ENCODE results near the gene CFAP65. TPM values are rescaled to one million over a fixed set of nuclear protein-coding genes. Genes with fewer than 3 reads are reported as not detected.

The CFAP65 gene
- total RNA-seq, 3 donors from 2014 or later (not counting 1 experiment from before 2014, with no cell fraction given), result not detected

DNA sequence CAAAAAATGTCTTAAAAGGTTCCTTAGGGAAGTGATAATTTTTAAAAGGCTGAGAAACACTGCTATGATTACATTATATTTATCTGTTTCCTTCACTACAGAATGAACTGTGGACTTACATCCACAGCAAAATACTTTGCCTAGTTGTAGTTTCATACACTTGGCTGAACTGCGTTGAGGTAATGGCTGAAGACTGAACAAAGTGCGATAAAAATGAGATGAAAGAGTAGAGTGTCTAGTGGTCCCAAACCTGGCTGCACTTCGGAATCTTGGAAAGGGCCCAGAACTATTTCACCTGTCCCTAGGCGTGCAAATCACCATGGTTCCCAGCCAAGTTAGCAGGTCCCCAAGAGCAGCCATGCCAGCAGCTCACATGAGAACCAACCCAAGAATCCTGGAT, 37.6 kb upstream of the CFAP65 start:
- no peaks in the 10 kb centered on the region for H3K27me3 Mint-ChIP-seq (ENCODE audit: low read depth in 2 of 2)
- H3K36me3 Mint-ChIP-seq, result peaks cover 6% of the 10 kb centered on the region
- intact Hi-C loops (cut with micrococcal nuclease), result no loop called here
- Histone ChIP-seq H3K27ac (ENCODE audit: low read length) (no peak overlapping the region), H3K4me3 (ENCODE audit: low read length) (no peak overlapping the region), H3K36me3 (ENCODE audit: control insufficient read depth, insufficient read depth, low read length) (peaks cover 16% of the 10 kb centered on the region), H3K4me1 (ENCODE audit: control insufficient read depth, insufficient read depth, low read length) (no peaks in the 10 kb centered on the region), H3K9me3 (ENCODE audit: control insufficient read depth, insufficient read depth, low read length) (no peaks in the 10 kb centered on the region), H3K27me3 (ENCODE audit: control insufficient read depth, insufficient read depth, low read length) (no peaks in the 10 kb centered on the region)
- no peak for DNase-seq
- H3K4me3 Mint-ChIP-seq, result no peak overlapping the region
- WGBS (ENCODE audit: insufficient coverage), result 98% methylated on average over 4 of the region's 4 CpGs
- no peak for ATAC-seq
- H3K4me1 Mint-ChIP-seq, result peaks cover 0 to 4% of the 10 kb centered on the region in 2 donors
- TF ChIP-seq CTCF (IDR thresholded peaks at IDR 0.05), result no peak
- H3K27ac Mint-ChIP-seq, result no peak overlapping the region
- no peaks in the 10 kb centered on the region for H3K9me3 Mint-ChIP-seq

- Mint-ChIP-seq H3K4me3 (no peak overlapping the region), H3K9me3 (no peaks in the 10 kb centered on the region), H3K27me3 (ENCODE audit: low read depth in 2 of 2) (no peaks in the 10 kb centered on the region), H3K4me1 (peaks cover 0 to 4% of the 10 kb centered on the region in 2 donors), H3K27ac (no peak overlapping the region), H3K36me3 (peaks cover 6% of the 10 kb centered on the region)
- 100% methylated on average over 2 of the region's 3 CpGs for WGBS (ENCODE audit: insufficient coverage)
- TF ChIP-seq CTCF (IDR thresholded peaks at IDR 0.05), result no peak
- H3K4me1 ChIP-seq (ENCODE audit: control insufficient read depth, insufficient read depth, low read length), result no peaks in the 10 kb centered on the region
- DNase-seq (no peak), ATAC-seq (no peak)
- H3K36me3 ChIP-seq (ENCODE audit: control insufficient read depth, insufficient read depth, low read length), result peaks cover 16% of the 10 kb centered on the region
- no peak overlapping the region for H3K4me3 ChIP-seq (ENCODE audit: low read length)
- H3K27me3 ChIP-seq (ENCODE audit: control insufficient read depth, insufficient read depth, low read length), result no peaks in the 10 kb centered on the region
- H3K9me3 ChIP-seq (ENCODE audit: control insufficient read depth, insufficient read depth, low read length), result no peaks in the 10 kb centered on the region
- H3K27ac ChIP-seq (ENCODE audit: low read length), result no peak overlapping the region
- intact Hi-C loops (cut with micrococcal nuclease), result no loop called here
Measured at GRCh38 chr2:219078126-219078525, 36.8 kb upstream of the CFAP65 start.

DNA sequence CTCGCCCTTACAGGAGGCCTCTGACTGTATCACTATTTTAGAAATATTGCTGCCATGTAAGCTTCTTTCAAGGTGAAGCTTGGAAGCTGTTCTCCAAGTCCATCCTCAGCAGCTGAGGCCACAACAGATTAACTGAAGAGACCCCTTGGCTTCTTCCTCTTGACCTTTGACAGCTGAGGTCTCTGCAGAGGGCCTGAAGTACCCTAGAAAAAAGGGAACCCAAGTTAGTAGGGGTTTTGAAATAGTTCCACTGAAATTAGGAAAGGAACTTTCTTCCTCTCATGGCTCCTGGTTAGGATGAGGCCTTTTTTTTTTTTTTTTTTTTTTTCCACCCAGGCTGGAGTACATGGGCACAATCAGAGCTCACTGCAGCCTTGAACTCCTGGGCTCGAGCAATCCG, 34.9 kb upstream of the CFAP65 start:
- H3K27me3 Mint-ChIP-seq (ENCODE audit: low read depth in 2 of 2), result no peaks in the 10 kb centered on the region
- H3K4me3 Mint-ChIP-seq, result no peak overlapping the region
- DNase-seq (no peak), ATAC-seq (no peak)
- H3K4me1 Mint-ChIP-seq, result peaks cover 0 to 4% of the 10 kb centered on the region in 2 donors
- TF ChIP-seq CTCF (IDR thresholded peaks at IDR 0.05), result no peak
- WGBS (ENCODE audit: insufficient coverage), result 95% methylated on average over 3 of the region's 3 CpGs
- no peak overlapping the region for H3K27ac ChIP-seq (ENCODE audit: low read length)
- no peaks in the 10 kb centered on the region for H3K27me3 ChIP-seq (ENCODE audit: control insufficient read depth, insufficient read depth, low read length)
- H3K9me3 Mint-ChIP-seq, result no peaks in the 10 kb centered on the region
- peaks cover 6% of the 10 kb centered on the region for H3K36me3 Mint-ChIP-seq
- intact Hi-C loops (cut with micrococcal nuclease), result no loop called here
- H3K9me3 ChIP-seq (ENCODE audit: control insufficient read depth, insufficient read depth, low read length), result no peaks in the 10 kb centered on the region
- no peak overlapping the region for H3K27ac Mint-ChIP-seq
- H3K36me3 ChIP-seq (ENCODE audit: control insufficient read depth, insufficient read depth, low read length), result peaks cover 16% of the 10 kb centered on the region
- H3K4me1 ChIP-seq (ENCODE audit: control insufficient read depth, insufficient read depth, low read length), result no peaks in the 10 kb centered on the region
- no peak overlapping the region for H3K4me3 ChIP-seq (ENCODE audit: low read length)

- H3K4me1 Mint-ChIP-seq, result no peaks in the 10 kb centered on the region
- ATAC-seq (no peak), DNase-seq (peak in 1 of 2 donors; percentile 43)
- H3K36me3 Mint-ChIP-seq, result peaks cover 6% of the 10 kb centered on the region
- H3K4me3 ChIP-seq (ENCODE audit: low read length), result no peak overlapping the region
- no peaks in the 10 kb centered on the region for H3K27me3 ChIP-seq (ENCODE audit: control insufficient read depth, insufficient read depth, low read length)
- WGBS (ENCODE audit: insufficient coverage), result 71% methylated on average over 12 of the region's 14 CpGs
- intact Hi-C loops (cut with micrococcal nuclease), result no loop called here
- no peaks in the 10 kb centered on the region for H3K9me3 Mint-ChIP-seq
- no peaks in the 10 kb centered on the region for H3K9me3 ChIP-seq (ENCODE audit: control insufficient read depth, insufficient read depth, low read length)
- no peaks in the 10 kb centered on the region for H3K27me3 Mint-ChIP-seq (ENCODE audit: low read depth in 2 of 2)
- H3K4me1 ChIP-seq (ENCODE audit: control insufficient read depth, insufficient read depth, low read length), result no peaks in the 10 kb centered on the region
- TF ChIP-seq CTCF (IDR thresholded peaks at IDR 0.05), result peak; percentile 23
- H3K27ac Mint-ChIP-seq, result no peak overlapping the region
- no peak overlapping the region for H3K4me3 Mint-ChIP-seq
- peaks cover 16% of the 10 kb centered on the region for H3K36me3 ChIP-seq (ENCODE audit: control insufficient read depth, insufficient read depth, low read length)
- H3K27ac ChIP-seq (ENCODE audit: low read length), result no peak overlapping the region
Measured at GRCh38 chr2:219073413-219074129, 32.3 kb upstream of the CFAP65 start.
